SK-N-SH treated with all-trans-retinoic acid at 6 μM for 48 hours (cell line): ENCODE results near the gene MRPL16.

Experiments
- ARNTL ChIP-seq: fragments of 450-650 bp; formaldehyde crosslinking; IDR thresholded peaks from 2 replicates; pipeline ENCODE4 v1.5.0; 2020; ENCODE audit warnings: low read depth, mild to moderate bottlenecking, moderate library complexity, borderline replicate concordance
- CSDC2 ChIP-seq: fragments of 250-450 bp; sonication (Bioruptor Pico); IDR thresholded peaks from 2 replicates; pipeline ENCODE4 v1.5.0; 2020; ENCODE audit warnings: mild to moderate bottlenecking, moderate library complexity
- ESRRG ChIP-seq: fragments of 250-450 bp; sonication (Bioruptor Pico); IDR thresholded peaks from 2 replicates; pipeline ENCODE4 v1.6.1; 2021; ENCODE audit warnings: mild to moderate bottlenecking
- GLIS3 ChIP-seq: fragments of 250-450 bp; sonication (Bioruptor Pico); IDR thresholded peaks from 2 replicates; pipeline ENCODE4 v1.5.0; 2020; ENCODE audit warnings: mild to moderate bottlenecking, moderate library complexity
- PPARA ChIP-seq: fragments of 250-450 bp; sonication (Bioruptor Pico); IDR thresholded peaks from 2 replicates; pipeline ENCODE4 v1.5.0; 2020; ENCODE audit warnings: mild to moderate bottlenecking, borderline replicate concordance
- RARB ChIP-seq: fragments of 250-450 bp; sonication (Bioruptor Pico); IDR thresholded peaks from 2 replicates; pipeline ENCODE4 v1.8.0; 2021; ENCODE audit warnings: mild to moderate bottlenecking, moderate library complexity
- TOX ChIP-seq: fragments of 250-450 bp; sonication (Bioruptor Pico); IDR thresholded peaks from 2 replicates; pipeline ENCODE4 v1.8.0; 2021; ENCODE audit warnings: mild to moderate bottlenecking, moderate library complexity, borderline replicate concordance
- ZFP3 ChIP-seq: fragments of 250-450 bp; sonication (Bioruptor Pico); IDR thresholded peaks from 2 replicates; pipeline ENCODE4 v1.5.0; 2020; ENCODE audit warnings: mild to moderate bottlenecking, moderate library complexity
- ZFP30 ChIP-seq: fragments of 450-650 bp; formaldehyde crosslinking; IDR thresholded peaks from 2 replicates; pipeline ENCODE4 v1.5.0; 2022; ENCODE audit warnings: mild to moderate bottlenecking, moderate library complexity
- ZNF8 ChIP-seq: fragments of 450-650 bp; formaldehyde crosslinking; IDR thresholded peaks from 2 replicates; pipeline ENCODE4 v1.5.0; 2020; ENCODE audit warnings: mild to moderate bottlenecking, moderate library complexity
- TF ChIP-seq, protein P1 (sequence below): fragments of 250-450 bp; sonication (Bioruptor Pico); IDR thresholded peaks from 2 replicates; pipeline ENCODE4 v1.8.0; 2020; ENCODE audit warnings: mild to moderate bottlenecking, moderate library complexity, borderline replicate concordance
- TF ChIP-seq, protein P2 (sequence below): fragments of 250-450 bp; sonication (Bioruptor Pico); IDR thresholded peaks from 2 replicates; pipeline ENCODE4 v1.5.0; 2020; ENCODE audit warnings: mild to moderate bottlenecking, moderate library complexity
- TF ChIP-seq, protein P3 (sequence below): fragments of 250-450 bp; sonication (Bioruptor Pico); IDR thresholded peaks from 2 replicates; pipeline ENCODE4 v1.5.1; 2020; ENCODE audit warnings: low read depth, mild to moderate bottlenecking, moderate library complexity
- TF ChIP-seq, protein P4 (sequence below): fragments of 250-450 bp; sonication (Bioruptor Pico); IDR thresholded peaks from 2 replicates; pipeline ENCODE4 v1.8.0; 2021; ENCODE audit warnings: low read depth, mild to moderate bottlenecking, moderate library complexity, borderline replicate concordance

DNA sequence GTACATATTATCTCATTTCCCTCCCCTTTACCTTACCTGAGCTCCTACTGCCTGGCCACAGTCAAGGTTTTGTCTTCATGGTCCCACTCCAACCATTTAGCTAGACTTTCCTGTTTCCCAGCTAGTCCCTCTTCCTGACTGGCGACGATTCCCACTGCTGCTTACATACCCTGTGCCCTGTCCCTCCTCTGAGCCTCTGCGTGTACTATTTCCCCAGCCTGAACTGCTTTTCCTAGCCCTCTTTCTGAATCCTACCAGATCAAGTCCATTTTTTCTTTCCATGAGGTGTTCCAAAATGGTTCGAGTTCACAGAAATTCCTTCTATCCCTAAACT, 23.4 kb downstream of the MRPL16 start:
- no peak for TF ChIP-seq ARNTL
- no peak for TF ChIP-seq GLIS3 (CRISPR knock-in tag)
- TF ChIP-seq ZFP30, result no peak
- TF ChIP-seq, protein P1, sequence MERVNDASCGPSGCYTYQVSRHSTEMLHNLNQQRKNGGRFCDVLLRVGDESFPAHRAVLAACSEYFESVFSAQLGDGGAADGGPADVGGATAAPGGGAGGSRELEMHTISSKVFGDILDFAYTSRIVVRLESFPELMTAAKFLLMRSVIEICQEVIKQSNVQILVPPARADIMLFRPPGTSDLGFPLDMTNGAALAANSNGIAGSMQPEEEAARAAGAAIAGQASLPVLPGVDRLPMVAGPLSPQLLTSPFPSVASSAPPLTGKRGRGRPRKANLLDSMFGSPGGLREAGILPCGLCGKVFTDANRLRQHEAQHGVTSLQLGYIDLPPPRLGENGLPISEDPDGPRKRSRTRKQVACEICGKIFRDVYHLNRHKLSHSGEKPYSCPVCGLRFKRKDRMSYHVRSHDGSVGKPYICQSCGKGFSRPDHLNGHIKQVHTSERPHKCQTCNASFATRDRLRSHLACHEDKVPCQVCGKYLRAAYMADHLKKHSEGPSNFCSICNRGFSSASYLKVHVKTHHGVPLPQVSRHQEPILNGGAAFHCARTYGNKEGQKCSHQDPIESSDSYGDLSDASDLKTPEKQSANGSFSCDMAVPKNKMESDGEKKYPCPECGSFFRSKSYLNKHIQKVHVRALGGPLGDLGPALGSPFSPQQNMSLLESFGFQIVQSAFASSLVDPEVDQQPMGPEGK (CRISPR knock-in tag), result no peak
- TF ChIP-seq PPARA (CRISPR knock-in tag), result no peak
- no peak for TF ChIP-seq CSDC2
- TF ChIP-seq TOX (CRISPR knock-in tag), result no peak
- TF ChIP-seq, protein P2, sequence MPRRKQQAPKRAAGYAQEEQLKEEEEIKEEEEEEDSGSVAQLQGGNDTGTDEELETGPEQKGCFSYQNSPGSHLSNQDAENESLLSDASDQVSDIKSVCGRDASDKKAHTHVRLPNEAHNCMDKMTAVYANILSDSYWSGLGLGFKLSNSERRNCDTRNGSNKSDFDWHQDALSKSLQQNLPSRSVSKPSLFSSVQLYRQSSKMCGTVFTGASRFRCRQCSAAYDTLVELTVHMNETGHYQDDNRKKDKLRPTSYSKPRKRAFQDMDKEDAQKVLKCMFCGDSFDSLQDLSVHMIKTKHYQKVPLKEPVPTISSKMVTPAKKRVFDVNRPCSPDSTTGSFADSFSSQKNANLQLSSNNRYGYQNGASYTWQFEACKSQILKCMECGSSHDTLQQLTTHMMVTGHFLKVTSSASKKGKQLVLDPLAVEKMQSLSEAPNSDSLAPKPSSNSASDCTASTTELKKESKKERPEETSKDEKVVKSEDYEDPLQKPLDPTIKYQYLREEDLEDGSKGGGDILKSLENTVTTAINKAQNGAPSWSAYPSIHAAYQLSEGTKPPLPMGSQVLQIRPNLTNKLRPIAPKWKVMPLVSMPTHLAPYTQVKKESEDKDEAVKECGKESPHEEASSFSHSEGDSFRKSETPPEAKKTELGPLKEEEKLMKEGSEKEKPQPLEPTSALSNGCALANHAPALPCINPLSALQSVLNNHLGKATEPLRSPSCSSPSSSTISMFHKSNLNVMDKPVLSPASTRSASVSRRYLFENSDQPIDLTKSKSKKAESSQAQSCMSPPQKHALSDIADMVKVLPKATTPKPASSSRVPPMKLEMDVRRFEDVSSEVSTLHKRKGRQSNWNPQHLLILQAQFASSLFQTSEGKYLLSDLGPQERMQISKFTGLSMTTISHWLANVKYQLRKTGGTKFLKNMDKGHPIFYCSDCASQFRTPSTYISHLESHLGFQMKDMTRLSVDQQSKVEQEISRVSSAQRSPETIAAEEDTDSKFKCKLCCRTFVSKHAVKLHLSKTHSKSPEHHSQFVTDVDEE (CRISPR knock-in tag), result no peak
- no peak for TF ChIP-seq ZNF8 (CRISPR knock-in tag)
- TF ChIP-seq ZFP3 (CRISPR knock-in tag), result no peak
- TF ChIP-seq, protein P3, sequence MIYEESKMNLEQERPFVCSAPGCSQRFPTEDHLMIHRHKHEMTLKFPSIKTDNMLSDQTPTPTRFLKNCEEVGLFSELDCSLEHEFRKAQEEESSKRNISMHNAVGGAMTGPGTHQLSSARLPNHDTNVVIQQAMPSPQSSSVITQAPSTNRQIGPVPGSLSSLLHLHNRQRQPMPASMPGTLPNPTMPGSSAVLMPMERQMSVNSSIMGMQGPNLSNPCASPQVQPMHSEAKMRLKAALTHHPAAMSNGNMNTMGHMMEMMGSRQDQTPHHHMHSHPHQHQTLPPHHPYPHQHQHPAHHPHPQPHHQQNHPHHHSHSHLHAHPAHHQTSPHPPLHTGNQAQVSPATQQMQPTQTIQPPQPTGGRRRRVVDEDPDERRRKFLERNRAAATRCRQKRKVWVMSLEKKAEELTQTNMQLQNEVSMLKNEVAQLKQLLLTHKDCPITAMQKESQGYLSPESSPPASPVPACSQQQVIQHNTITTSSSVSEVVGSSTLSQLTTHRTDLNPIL (CRISPR knock-in tag), result no peak
- no peak for TF ChIP-seq ESRRG (CRISPR knock-in tag)
- no peak for TF ChIP-seq RARB (CRISPR knock-in tag)
- TF ChIP-seq, protein P4, sequence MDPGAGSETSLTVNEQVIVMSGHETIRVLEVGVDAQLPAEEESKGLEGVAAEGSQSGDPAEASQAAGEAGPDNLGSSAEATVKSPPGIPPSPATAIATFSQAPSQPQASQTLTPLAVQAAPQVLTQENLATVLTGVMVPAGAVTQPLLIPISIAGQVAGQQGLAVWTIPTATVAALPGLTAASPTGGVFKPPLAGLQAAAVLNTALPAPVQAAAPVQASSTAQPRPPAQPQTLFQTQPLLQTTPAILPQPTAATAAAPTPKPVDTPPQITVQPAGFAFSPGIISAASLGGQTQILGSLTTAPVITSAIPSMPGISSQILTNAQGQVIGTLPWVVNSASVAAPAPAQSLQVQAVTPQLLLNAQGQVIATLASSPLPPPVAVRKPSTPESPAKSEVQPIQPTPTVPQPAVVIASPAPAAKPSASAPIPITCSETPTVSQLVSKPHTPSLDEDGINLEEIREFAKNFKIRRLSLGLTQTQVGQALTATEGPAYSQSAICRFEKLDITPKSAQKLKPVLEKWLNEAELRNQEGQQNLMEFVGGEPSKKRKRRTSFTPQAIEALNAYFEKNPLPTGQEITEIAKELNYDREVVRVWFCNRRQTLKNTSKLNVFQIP (CRISPR knock-in tag), result no peak
